ENCODE measurements around the gene PDCD1LG2. TPM values are rescaled to one million over a fixed set of nuclear protein-coding genes. Genes with fewer than 3 reads are reported as not detected.

PDCD1LG2 gene
- total RNA-seq, 1 donor from 2014 or later: 2.3 TPM

GRCh38 chr9:5518171-5518936, 8.0 kb downstream of the PDCD1LG2 start:
- intact Hi-C loops (cut with micrococcal nuclease): no loop called here
- DNase-seq: no peak

GRCh38 chr9:5518937-5519319, 8.6 kb downstream of the PDCD1LG2 start:
- intact Hi-C loops (cut with micrococcal nuclease): no loop called here
- no peak for ATAC-seq

More at GRCh38 chr9:5518171-5518936, 8.0 kb downstream of the PDCD1LG2 start:
- ATAC-seq: peak; percentile 88

GRCh38 chr9:5524090-5524489, 13.8 kb downstream of the PDCD1LG2 start:
- ATAC-seq: no peak
- intact Hi-C loops (cut with micrococcal nuclease): no loop called here
- DNase-seq: no peak

More at GRCh38 chr9:5518937-5519319, 8.6 kb downstream of the PDCD1LG2 start:
- no peak for DNase-seq

GRCh38 chr9:5529683-5530221, 19.4 kb downstream of the PDCD1LG2 start:
- no peak for ATAC-seq
- DNase-seq: no peak
- intact Hi-C loops (cut with micrococcal nuclease): no loop called here

- DNase-seq: no peak
- ATAC-seq: no peak
- intact Hi-C loops (cut with micrococcal nuclease): no loop called here
Observed at GRCh38 chr9:5531101-5531882, 21.0 kb downstream of the PDCD1LG2 start.

- intact Hi-C loops (cut with micrococcal nuclease): no loop called here
- ATAC-seq (no peak), DNase-seq (no peak)
Observed at GRCh38 chr9:5532306-5532705, 22.0 kb downstream of the PDCD1LG2 start.

- intact Hi-C loops (cut with micrococcal nuclease): no loop called here
- ATAC-seq (no peak), DNase-seq (no peak)
Observed at GRCh38 chr9:5532790-5533189, 22.5 kb downstream of the PDCD1LG2 start.

GRCh38 chr9:5536684-5537083, 26.4 kb downstream of the PDCD1LG2 start:
- ATAC-seq: no peak
- intact Hi-C loops (cut with micrococcal nuclease): no loop called here
- DNase-seq: no peak

- DNase-seq: no peak
- ATAC-seq: no peak
- intact Hi-C loops (cut with micrococcal nuclease): no loop called here
Observed at GRCh38 chr9:5543875-5544702, 33.8 kb downstream of the PDCD1LG2 start.

GRCh38 chr9:5549658-5550650, 39.6 kb downstream of the PDCD1LG2 start:
- no peak for DNase-seq
- ATAC-seq: no peak
- intact Hi-C loops (cut with micrococcal nuclease): no loop called here

- intact Hi-C loops (cut with micrococcal nuclease): no loop called here
- DNase-seq (no peak), ATAC-seq (no peak)
Observed at GRCh38 chr9:5551368-5552150, 41.2 kb downstream of the PDCD1LG2 start.

- ATAC-seq: no peak
- no peak for DNase-seq
- intact Hi-C loops (cut with micrococcal nuclease): no loop called here
Observed at GRCh38 chr9:5552301-5552700, 42.0 kb downstream of the PDCD1LG2 start.

GRCh38 chr9:5553211-5553610, 42.9 kb downstream of the PDCD1LG2 start:
- intact Hi-C loops (cut with micrococcal nuclease): no loop called here
- DNase-seq (no peak), ATAC-seq (no peak)

- intact Hi-C loops (cut with micrococcal nuclease): no loop called here
- DNase-seq (no peak), ATAC-seq (no peak)
Observed at GRCh38 chr9:5554254-5554653, 43.9 kb downstream of the PDCD1LG2 start.

- no peak for ATAC-seq
- intact Hi-C loops (cut with micrococcal nuclease): no loop called here
- no peak for DNase-seq
Observed at GRCh38 chr9:5556101-5556705, 45.9 kb downstream of the PDCD1LG2 start.

- intact Hi-C loops (cut with micrococcal nuclease): no loop called here
- ATAC-seq: peak; percentile 88
- DNase-seq: peak; percentile 30
Observed at GRCh38 chr9:5557606-5558587, 47.6 kb downstream of the PDCD1LG2 start.
